GM21390 (cell line): ENCODE data around the gene TMEM80.
"Not testable (repeated sequence)": the region's sequence is repeated elsewhere in the genome, so short reads cannot be mapped to it uniquely, and the experiment has no call there.

Source experiments
- ATAC-seq: cut with Tn5 transposase; IDR thresholded peaks from one replicate; pipeline ENCODE4 v1.9.1; 2021; ENCODE audit not compliant: unreplicated experiment

TMEM80 gene

DNA sequence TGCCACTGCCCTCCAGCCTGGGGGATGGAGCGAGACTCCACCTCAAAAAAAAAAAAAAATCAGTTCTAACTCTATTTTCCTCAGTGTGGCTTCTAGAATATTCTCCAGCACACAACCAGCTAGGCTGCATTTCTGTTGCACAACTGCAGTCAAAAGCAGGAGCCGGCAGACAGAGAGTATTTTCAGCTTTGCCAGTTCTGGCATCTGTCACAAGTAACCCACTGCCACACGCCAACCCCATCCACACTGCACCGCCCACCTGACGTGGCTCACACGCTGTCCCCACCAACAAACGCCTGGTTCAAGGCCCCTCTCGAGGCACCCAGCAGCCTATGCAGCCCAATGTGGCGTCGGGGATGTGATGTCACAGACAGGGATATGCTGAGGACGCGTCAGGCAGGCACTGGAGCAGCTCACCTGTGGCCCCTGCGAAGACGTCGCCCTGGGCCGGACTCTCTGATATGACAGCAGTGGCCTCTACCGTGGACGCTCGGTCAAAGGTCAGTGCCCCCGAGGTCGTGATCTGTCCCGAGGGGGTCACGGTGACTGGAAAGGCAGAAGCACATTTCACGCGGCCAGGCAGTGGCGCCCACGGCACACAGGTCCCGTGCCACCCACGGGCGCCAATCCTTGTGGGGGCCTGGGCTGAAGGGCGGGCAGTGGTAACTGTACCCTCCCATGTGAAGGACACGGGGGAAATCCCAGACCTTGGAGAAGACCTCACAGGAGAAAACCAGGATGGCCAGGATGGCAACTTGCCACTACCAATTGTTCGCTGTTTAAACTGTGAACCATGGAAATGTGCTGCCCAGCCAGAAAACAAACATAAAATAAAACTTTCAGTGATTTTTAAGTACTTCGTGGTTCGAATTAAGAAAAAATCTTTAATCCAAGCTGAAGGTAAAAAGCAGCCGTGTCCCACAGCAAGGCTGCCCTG is 16.1 kb upstream of the TMEM80 start:
- no peak for ATAC-seq

DNA sequence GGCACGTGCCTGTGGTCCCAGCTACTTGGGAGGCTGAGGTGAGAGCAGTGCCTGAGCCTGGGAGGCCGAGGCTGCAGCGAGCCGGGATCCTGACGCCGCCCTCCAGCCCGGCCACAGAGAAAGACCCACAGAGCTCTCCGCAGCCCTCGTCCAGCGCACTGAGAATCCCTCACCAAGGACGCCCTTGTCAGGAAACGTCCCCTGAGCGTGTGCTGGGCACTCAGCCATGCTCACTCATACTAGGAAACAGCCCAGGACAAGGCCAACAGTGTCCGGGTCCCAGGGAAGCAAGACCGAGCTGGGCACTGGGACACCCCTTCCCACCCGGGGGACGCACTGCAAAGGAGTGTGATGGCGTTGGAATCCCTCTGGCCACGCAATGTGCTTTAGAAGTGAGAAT is 15.1 kb upstream of the TMEM80 start:
- no peak for ATAC-seq

GRCh38 chr11:680970-681369 is 14.6 kb upstream of the TMEM80 start:
- no peak for ATAC-seq

DNA sequence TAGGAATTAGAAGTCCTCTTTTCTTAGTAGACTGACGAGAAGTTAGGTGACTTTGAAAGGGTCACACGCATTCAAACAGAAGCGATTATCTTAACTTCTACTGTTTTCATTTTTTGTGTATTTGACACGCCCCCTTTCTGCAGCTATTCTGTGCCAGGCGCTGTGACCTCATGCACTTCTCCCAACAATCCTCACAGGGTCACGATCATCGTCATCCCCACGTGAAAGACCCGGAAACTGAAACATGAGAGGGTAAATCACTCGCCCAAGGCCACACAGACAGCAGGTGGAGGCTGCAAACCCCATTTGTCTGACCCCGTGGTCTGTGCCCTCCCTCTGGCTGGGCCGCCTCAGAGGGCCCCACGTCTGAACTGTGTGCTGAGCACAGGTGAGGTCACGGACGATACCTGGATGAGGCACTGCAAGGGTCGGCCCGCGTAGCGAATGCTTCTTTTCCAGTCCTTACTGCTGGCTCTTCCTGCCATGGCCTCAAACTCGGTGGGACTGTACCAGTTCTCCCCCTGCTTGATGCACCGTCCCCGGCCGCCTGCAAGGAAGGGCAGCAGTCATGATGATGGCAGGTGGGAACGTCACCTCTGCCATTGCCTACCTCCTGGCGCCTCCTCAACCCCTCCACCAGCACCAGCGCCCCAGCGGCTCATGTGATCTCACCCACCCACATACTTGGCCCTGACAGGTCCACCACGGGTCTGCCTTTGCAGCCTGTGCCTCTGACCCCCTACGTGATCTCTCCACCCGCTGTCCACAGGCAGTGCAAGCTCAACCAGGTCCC is 9.0 kb upstream of the TMEM80 start:
- ATAC-seq = no peak

- no peak for ATAC-seq
Measured at GRCh38 chr11:687751-688150, 7.9 kb upstream of the TMEM80 start.

GRCh38 chr11:688681-689080 is 6.9 kb upstream of the TMEM80 start:
- no peak for ATAC-seq

- ATAC-seq = no peak
Measured at GRCh38 chr11:689625-690024, 6.0 kb upstream of the TMEM80 start.

GRCh38 chr11:690244-690643 is 5.4 kb upstream of the TMEM80 start:
- ATAC-seq = not testable (repeated sequence)

GRCh38 chr11:690738-691633 is 4.6 kb upstream of the TMEM80 start:
- no peak for ATAC-seq

DNA sequence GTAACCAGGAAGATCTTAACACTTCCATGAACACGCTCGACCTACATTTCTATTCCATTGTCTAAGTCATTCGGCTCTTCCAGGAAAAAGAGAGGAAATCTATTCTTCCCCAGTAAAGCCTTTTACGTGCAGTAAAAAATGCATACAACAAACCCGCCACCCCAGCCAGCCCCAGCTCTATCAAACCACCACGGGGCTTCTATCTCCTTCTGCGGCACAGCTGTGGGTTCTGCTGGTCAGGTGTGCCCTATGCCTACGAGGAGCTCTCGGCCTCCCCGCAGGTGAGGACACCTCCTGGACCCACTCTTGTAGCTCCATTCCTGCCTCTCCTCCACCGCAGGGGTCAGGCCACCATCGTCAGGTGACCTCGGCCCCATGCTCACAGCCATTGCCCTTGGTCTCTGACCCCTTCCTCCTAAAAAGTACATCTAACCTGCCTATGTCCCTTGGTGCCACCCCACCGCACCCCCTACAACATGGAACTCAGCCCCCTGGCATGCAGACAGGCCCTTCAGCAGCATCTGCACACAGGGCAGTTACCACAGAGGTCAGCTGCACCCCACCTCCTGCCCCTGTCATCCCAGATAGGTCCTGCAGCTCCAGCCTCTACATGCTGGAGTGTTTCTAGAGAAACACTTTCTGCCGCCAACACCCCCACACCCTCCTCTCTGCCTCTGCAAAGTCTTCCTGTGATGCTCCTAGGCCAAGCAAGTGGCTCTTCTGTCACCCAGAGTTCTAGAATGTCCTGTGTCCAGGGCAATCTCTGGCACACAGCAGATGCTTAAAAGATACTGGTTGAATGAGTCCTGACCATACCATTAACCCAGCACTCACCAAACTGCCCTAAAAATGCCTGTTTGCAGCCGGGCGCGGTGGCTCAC is 3.7 kb upstream of the TMEM80 start:
- no peak for ATAC-seq

- ATAC-seq = no peak
Measured at GRCh38 chr11:692824-693414, 2.7 kb upstream of the TMEM80 start.

DNA sequence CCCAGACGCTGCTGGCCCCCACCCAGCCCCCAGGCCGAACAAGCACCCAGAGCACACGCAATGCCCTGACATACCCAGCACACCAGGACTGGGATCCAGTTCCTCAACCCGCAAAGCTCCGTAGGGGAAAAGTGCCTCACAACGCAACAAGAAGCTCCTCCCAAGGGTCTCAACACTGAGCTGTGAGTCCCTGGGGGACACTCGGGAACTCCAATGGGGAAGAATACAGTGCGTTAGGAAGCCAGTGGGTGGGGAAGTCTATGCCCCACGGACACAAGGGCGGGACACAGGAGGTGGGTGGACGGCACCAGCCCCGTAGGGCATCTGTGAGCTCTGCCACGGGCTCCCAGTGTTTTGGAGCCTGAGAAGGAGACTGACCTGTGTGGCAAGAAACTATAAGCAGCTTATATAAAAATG is 2.2 kb upstream of the TMEM80 start:
- no peak for ATAC-seq

- ATAC-seq = no peak
Measured at GRCh38 chr11:693887-694562, 1.6 kb upstream of the TMEM80 start.

- ATAC-seq = peak; percentile 72
Measured at GRCh38 chr11:694563-695287, 891 bp upstream of the TMEM80 start, which contains the start of gene DEAF1. DEAF1 (minus strand) TSS chr11:695222; CDS start chr11:695047, 175 bp downstream.

DNA sequence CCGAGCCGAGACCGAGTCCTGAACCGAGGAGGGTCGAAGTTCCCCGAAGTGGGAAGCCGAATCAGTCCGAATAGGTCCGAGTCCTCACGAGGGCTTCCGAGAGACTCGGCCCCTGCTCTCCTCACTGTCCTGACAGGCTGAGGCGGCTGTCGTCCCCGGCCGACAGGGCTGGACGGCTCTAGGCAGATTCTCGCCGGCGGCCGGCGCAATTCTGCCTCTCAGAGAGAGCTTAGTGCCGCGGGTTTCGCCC is 403 bp upstream of the TMEM80 start:
- ATAC-seq = no peak

GRCh38 chr11:696955-697491 is 1.4 kb downstream of the TMEM80 start:
- ATAC-seq = no peak

- no peak for ATAC-seq
Measured at GRCh38 chr11:697811-698311, 2.2 kb downstream of the TMEM80 start.

DNA sequence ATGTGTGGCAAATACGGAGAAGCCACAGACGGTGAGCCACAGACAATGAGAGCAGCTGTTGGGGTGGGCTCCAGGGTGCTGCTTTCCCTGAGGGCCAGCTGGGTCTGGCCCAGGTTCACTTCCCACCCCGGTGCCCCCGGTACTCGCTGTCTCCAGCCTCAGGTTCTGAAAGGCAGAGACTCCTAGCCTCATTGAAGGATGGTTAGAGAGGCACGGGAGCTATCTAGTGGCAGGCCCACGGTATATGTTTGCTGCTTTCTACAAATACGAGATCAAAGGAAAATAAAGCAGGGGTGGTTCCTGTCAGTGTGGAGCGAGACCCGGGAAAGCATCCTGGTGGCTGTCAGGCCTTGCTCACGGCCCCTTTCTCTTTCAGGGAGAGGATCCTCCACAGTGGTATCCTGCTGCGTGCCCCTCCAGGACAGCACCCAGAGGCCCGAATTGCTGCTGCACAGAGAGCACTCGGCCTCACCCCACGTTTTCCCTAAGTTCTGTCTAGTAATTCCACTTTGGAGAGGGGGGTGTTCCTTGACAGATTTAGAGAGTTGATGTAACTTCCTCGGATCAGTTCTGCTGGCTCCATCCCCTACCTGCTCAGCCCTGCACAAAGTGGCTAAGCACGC is 3.0 kb downstream of the TMEM80 start:
- no peak for ATAC-seq
